Measurements from ENCODE around the gene GLRX3. TPM values are rescaled to one million over a fixed set of nuclear protein-coding genes. Genes with fewer than 3 reads are reported as not detected.
"Not testable (repeated sequence)": the region's sequence is repeated elsewhere in the genome, so short reads cannot be mapped to it uniquely, and the experiment has no call there.

GLRX3 gene
- 10 to 100 TPM; 73.8 to 83.7 TPM for total RNA-seq

GRCh38 chr10:130136226-130137089 lies at the start of gene GLRX3:
GLRX3 (plus strand) TSS chr10:130136391; CDS start chr10:130136421, 30 bp downstream.
- peak; percentile 88 for DNase-seq
- Mint-ChIP-seq H3K27me3 (peaks cover 4% of the 10 kb centered on the region), H3K36me3 (ENCODE audit: low read depth) (peaks cover 17% of the 10 kb centered on the region), H3K9me3 (no peaks in the 10 kb centered on the region), H3K4me1 (peaks cover 49% of the 10 kb centered on the region), H3K27ac (peak within 1 kb of the TSS; percentile 79), H3K4me3 (peak within 1 kb of the TSS; percentile 91)
- ChIA-PET POLR2A (interaction anchor here (0.6 to 6.6 kb wide), 10 partner anchors 8 to 165 kb away, joined by 3 to 198 read pairs (median 4); partner anchors contain the start of gene C10orf143), CTCF (interaction anchor here (0.7 to 1.9 kb wide), 6 partner anchors 8 to 1101 kb away, joined by 3 to 27 read pairs (median 4); partner anchors contain the start of gene C10orf143)

- Mint-ChIP-seq H3K36me3 (ENCODE audit: low read depth) (peaks cover 18% of the 10 kb centered on the region), H3K9me3 (peaks cover 17% of the 10 kb centered on the region), H3K4me1 (peaks cover 15% of the 10 kb centered on the region)
- ChIA-PET POLR2A (interaction anchor here (1.2 kb wide), 1 partner anchor 20 kb away, joined by 3 read pairs; the partner anchor contains the start of gene C10orf143), CTCF (interaction anchor here (0.7 to 2.2 kb wide), 3 partner anchors 16 to 20 kb away, joined by 3 to 8 read pairs (median 3); partner anchors contain the start of gene C10orf143)
- not testable (repeated sequence) for H3K27ac Mint-ChIP-seq, H3K4me3 Mint-ChIP-seq, H3K27me3 Mint-ChIP-seq, DNase-seq
These were observed 45.6 kb upstream of the GLRX3 start for GRCh38 chr10:130090565-130090964.

- Mint-ChIP-seq H3K27ac (no peak overlapping the region), H3K4me1 (no peaks in the 10 kb centered on the region), H3K9me3 (peaks cover 3% of the 10 kb centered on the region), H3K27me3 (no peaks in the 10 kb centered on the region), H3K4me3 (no peak overlapping the region), H3K36me3 (ENCODE audit: low read depth) (peaks cover 8% of the 10 kb centered on the region)
- CTCF ChIA-PET = interaction anchor here (1.9 kb wide), 1 partner anchor 11 kb away, joined by 7 read pairs; the partner anchor contains the start of gene C10orf143
- no peak for DNase-seq
- POLR2A ChIA-PET = interaction anchor here (1.8 kb wide), 1 partner anchor 11 kb away, joined by 7 read pairs; the partner anchor contains the start of gene C10orf143
These were observed 36.8 kb upstream of the GLRX3 start for GRCh38 chr10:130099344-130099743.

- H3K27ac Mint-ChIP-seq = no peak overlapping the region
- H3K4me1 Mint-ChIP-seq = peaks cover 37% of the 10 kb centered on the region
- CTCF ChIA-PET = no interaction called here
- H3K27me3 Mint-ChIP-seq = no peaks in the 10 kb centered on the region
- H3K9me3 Mint-ChIP-seq = no peaks in the 10 kb centered on the region
- no peak overlapping the region for H3K4me3 Mint-ChIP-seq
- DNase-seq = no peak
- POLR2A ChIA-PET = no interaction called here
- H3K36me3 Mint-ChIP-seq (ENCODE audit: low read depth) = peaks cover 3% of the 10 kb centered on the region
These were observed 30.5 kb upstream of the GLRX3 start for GRCh38 chr10:130105724-130106123.

- DNase-seq; H3K36me3 Mint-ChIP-seq (ENCODE audit: low read depth); H3K9me3 Mint-ChIP-seq; CTCF ChIA-PET; H3K27me3 Mint-ChIP-seq: not testable (repeated sequence)
- peaks cover 50% of the 10 kb centered on the region for H3K4me1 Mint-ChIP-seq
- POLR2A ChIA-PET = interaction anchor here (4.1 kb wide), 1 partner anchor 29 kb away, joined by 198 read pairs; the partner anchor contains the start of gene GLRX3
- peak overlapping the region; percentile 71 for H3K27ac Mint-ChIP-seq
- H3K4me3 Mint-ChIP-seq = peak overlapping the region; percentile 1
These were observed 28.0 kb upstream of the GLRX3 start for GRCh38 chr10:130108146-130108545.

- ChIA-PET POLR2A (interaction anchor here (0.9 to 4.1 kb wide), 11 partner anchors 11 to 1073 kb away, joined by 3 to 198 read pairs (median 11); partner anchors contain the start of genes GLRX3 and MGMT), CTCF (interaction anchor here (0.6 to 3.2 kb wide), 18 partner anchors 10 to 1074 kb away, joined by 3 to 32 read pairs (median 4); partner anchors contain the start of gene GLRX3)
- no peaks in the 10 kb centered on the region for H3K9me3 Mint-ChIP-seq
- no peaks in the 10 kb centered on the region for H3K27me3 Mint-ChIP-seq
- H3K36me3 Mint-ChIP-seq (ENCODE audit: low read depth) = peaks cover 3% of the 10 kb centered on the region
- peak; percentile 42 for DNase-seq
- peaks cover 52% of the 10 kb centered on the region for H3K4me1 Mint-ChIP-seq
- H3K27ac Mint-ChIP-seq = peak overlapping the region; percentile 76
- H3K4me3 Mint-ChIP-seq = peak overlapping the region; percentile 95
These were observed 27.1 kb upstream of the GLRX3 start for GRCh38 chr10:130108934-130109604.

- Mint-ChIP-seq H3K4me3 (peak overlapping the region; percentile 95), H3K36me3 (ENCODE audit: low read depth) (peaks cover 3% of the 10 kb centered on the region), H3K27me3 (no peaks in the 10 kb centered on the region), H3K4me1 (peaks cover 52% of the 10 kb centered on the region), H3K27ac (peak overlapping the region; percentile 96), H3K9me3 (no peaks in the 10 kb centered on the region)
- DNase-seq = peak; percentile 73
- CTCF ChIA-PET = interaction anchor here (0.5 to 3.2 kb wide), 24 partner anchors 8 to 1075 kb away, joined by 3 to 32 read pairs (median 4); partner anchors contain the start of gene GLRX3
- POLR2A ChIA-PET = interaction anchor here (0.6 to 4.1 kb wide), 17 partner anchors 11 to 1984 kb away, joined by 3 to 198 read pairs (median 6); partner anchors contain the start of genes GLRX3 and MGMT
These were observed 26.4 kb upstream of the GLRX3 start for GRCh38 chr10:130109796-130110245.

- H3K9me3 Mint-ChIP-seq = no peaks in the 10 kb centered on the region
- peak within 1 kb of the TSS; percentile 96 for H3K27ac Mint-ChIP-seq
- H3K36me3 Mint-ChIP-seq (ENCODE audit: low read depth) = peaks cover 3% of the 10 kb centered on the region
- DNase-seq = peak; percentile 97
- ChIA-PET POLR2A (interaction anchor here (0.6 to 4.1 kb wide), 26 partner anchors 12 to 1985 kb away, joined by 3 to 198 read pairs (median 4); partner anchors contain the start of genes GLRX3 and MGMT), CTCF (interaction anchor here (0.5 to 3.2 kb wide), 26 partner anchors 9 to 1075 kb away, joined by 3 to 32 read pairs (median 4); partner anchors contain the start of gene GLRX3)
- peak within 1 kb of the TSS; percentile 95 for H3K4me3 Mint-ChIP-seq
- H3K27me3 Mint-ChIP-seq = no peaks in the 10 kb centered on the region
- H3K4me1 Mint-ChIP-seq = peaks cover 52% of the 10 kb centered on the region
These were observed 25.7 kb upstream of the GLRX3 start, which contains the start of gene C10orf143 for GRCh38 chr10:130110246-130111112. C10orf143 (minus strand) TSS chr10:130110830; CDS start chr10:130110772, 58 bp downstream.

- Mint-ChIP-seq H3K27me3 (no peaks in the 10 kb centered on the region), H3K4me1 (peaks cover 48% of the 10 kb centered on the region), H3K36me3 (ENCODE audit: low read depth) (no peaks in the 10 kb centered on the region), H3K9me3 (peaks cover 2% of the 10 kb centered on the region), H3K27ac (peak overlapping the region; percentile 96), H3K4me3 (peak overlapping the region; percentile 95)
- CTCF ChIA-PET = interaction anchor here (0.6 to 3.2 kb wide), 9 partner anchors 15 to 235 kb away, joined by 3 to 32 read pairs (median 8); partner anchors contain the start of gene GLRX3
- POLR2A ChIA-PET = interaction anchor here (0.7 to 4.1 kb wide), 21 partner anchors 12 to 1984 kb away, joined by 3 to 198 read pairs (median 5); partner anchors contain the start of genes GLRX3 and MGMT
- peak; percentile 95 for DNase-seq
These were observed 24.9 kb upstream of the GLRX3 start for GRCh38 chr10:130111113-130111851.

- Mint-ChIP-seq H3K4me1 (peaks cover 43% of the 10 kb centered on the region), H3K9me3 (peaks cover 3% of the 10 kb centered on the region), H3K27ac (peak overlapping the region; percentile 96), H3K36me3 (ENCODE audit: low read depth) (no peaks in the 10 kb centered on the region), H3K27me3 (no peaks in the 10 kb centered on the region), H3K4me3 (peak overlapping the region; percentile 95)
- POLR2A ChIA-PET = interaction anchor here (0.6 to 4.1 kb wide), 14 partner anchors 16 to 1076 kb away, joined by 3 to 198 read pairs (median 8); partner anchors contain the start of genes GLRX3 and MGMT
- no peak for DNase-seq
- CTCF ChIA-PET = interaction anchor here (0.6 to 3.2 kb wide), 5 partner anchors 15 to 106 kb away, joined by 4 to 32 read pairs (median 17); partner anchors contain the start of gene GLRX3
These were observed 24.4 kb upstream of the GLRX3 start for GRCh38 chr10:130111852-130112180.

- Mint-ChIP-seq H3K4me1 (peaks cover 34% of the 10 kb centered on the region), H3K36me3 (ENCODE audit: low read depth) (no peaks in the 10 kb centered on the region), H3K27me3 (no peaks in the 10 kb centered on the region), H3K27ac (no peak overlapping the region), H3K4me3 (no peak overlapping the region), H3K9me3 (peaks cover 8% of the 10 kb centered on the region)
- DNase-seq = no peak
- POLR2A ChIA-PET = no interaction called here
- CTCF ChIA-PET = no interaction called here
These were observed 23.4 kb upstream of the GLRX3 start for GRCh38 chr10:130112821-130113220.

Data from activated CD4-positive, alpha-beta memory T cell treated with anti-CD3 and anti-CD28 coated beads, Interleukin-2, amount 10 ng/mL, durations not matched to agents 7 days and 5 days (primary cell).